Stomach (tissue), 4 donors: ENCODE measurements around the gene SDK2.

ENCODE experiments used
- EP300 ChIP-seq: sonication (generic); formaldehyde crosslinking; IDR thresholded peaks from one replicate; pipeline ENCODE4 v1.6.1; 2017; ENCODE audit warnings: antibody characterized with exemption
- POLR2A ChIP-seq, 4 donors: fragments of 450-650 bp; IDR thresholded peaks; one replicate each; pipeline ENCODE4 v1.6.1; 2016; ENCODE audit warnings: antibody characterized with exemption in 4 of 4, control low read depth in 2 of 4, mild to moderate bottlenecking in 1 of 4, moderate library complexity in 1 of 4
- TF ChIP-seq, protein P1 (sequence below), 7 experiments: fragments of 450-650 bp in 4 of 7; fragments of 200-600 bp in 3 of 7; sonication (generic) in 3 of 7; IDR thresholded peaks; one replicate each; pipeline ENCODE4 v1.5.1; 2016 to 2019; ENCODE audit warnings: antibody characterized with exemption in 7 of 7, control low read depth in 2 of 7, mild to moderate bottlenecking in 1 of 7

DNA sequence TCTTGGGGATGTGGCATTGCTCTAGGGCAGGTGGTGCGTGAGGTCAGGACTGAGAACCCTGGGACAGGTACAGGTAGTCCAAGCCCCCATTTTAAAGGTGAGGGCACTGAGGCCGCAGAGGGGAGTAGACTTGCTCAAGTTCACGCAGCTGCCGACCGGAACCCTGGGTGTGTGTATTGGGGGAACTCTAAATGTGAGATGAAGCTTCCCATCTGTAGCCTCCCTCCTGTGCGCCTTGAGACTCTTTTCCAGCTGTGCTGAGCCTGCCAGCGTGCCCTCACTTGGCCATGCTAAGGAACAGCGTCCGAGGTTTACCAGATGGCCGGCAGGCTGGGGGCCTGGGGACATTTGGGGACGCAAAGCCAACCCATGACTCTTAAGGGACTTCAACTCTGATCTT is 253.4 kb downstream of the SDK2 start:
- TF ChIP-seq, protein P1, sequence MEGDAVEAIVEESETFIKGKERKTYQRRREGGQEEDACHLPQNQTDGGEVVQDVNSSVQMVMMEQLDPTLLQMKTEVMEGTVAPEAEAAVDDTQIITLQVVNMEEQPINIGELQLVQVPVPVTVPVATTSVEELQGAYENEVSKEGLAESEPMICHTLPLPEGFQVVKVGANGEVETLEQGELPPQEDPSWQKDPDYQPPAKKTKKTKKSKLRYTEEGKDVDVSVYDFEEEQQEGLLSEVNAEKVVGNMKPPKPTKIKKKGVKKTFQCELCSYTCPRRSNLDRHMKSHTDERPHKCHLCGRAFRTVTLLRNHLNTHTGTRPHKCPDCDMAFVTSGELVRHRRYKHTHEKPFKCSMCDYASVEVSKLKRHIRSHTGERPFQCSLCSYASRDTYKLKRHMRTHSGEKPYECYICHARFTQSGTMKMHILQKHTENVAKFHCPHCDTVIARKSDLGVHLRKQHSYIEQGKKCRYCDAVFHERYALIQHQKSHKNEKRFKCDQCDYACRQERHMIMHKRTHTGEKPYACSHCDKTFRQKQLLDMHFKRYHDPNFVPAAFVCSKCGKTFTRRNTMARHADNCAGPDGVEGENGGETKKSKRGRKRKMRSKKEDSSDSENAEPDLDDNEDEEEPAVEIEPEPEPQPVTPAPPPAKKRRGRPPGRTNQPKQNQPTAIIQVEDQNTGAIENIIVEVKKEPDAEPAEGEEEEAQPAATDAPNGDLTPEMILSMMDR (IDR thresholded peaks at IDR 0.05), result no peak
- no peak for TF ChIP-seq POLR2A (IDR thresholded peaks at IDR 0.05)
- TF ChIP-seq EP300, result no peak
